ENCODE data around the gene AGBL2.

AGBL2 gene

GRCh38 chr11:47672283-47672730 lies 42.9 kb downstream of the AGBL2 start:
- Histone ChIP-seq H3F3A (ENCODE audit: insufficient read depth, low read length) (no peaks in the 10 kb centered on the region), H3K9me2 (ENCODE audit: low read depth, low read length) (no peaks in the 10 kb centered on the region), H4K20me1 (ENCODE audit: insufficient read depth, low read length) (no peaks in the 10 kb centered on the region), H3K27me3 (ENCODE audit: insufficient read depth, low read length) (no peaks in the 10 kb centered on the region), H3K79me2 (ENCODE audit: insufficient read depth, low read length) (no peaks in the 10 kb centered on the region), H3K9me3 (ENCODE audit: low read length) (no peaks in the 10 kb centered on the region), H3K27ac (ENCODE audit: low read depth, low read length, poor library complexity, severe bottlenecking) (no peak overlapping the region), H3K36me3 (ENCODE audit: insufficient read depth, low read length) (no peaks in the 10 kb centered on the region), H3K4me1 (ENCODE audit: insufficient read depth, low read length, severe bottlenecking) (no peaks in the 10 kb centered on the region), H3K4me2 (ENCODE audit: low read length) (no peak overlapping the region), H3K4me3 (ENCODE audit: low read depth, low read length, poor library complexity, severe bottlenecking) (no peak overlapping the region), H3K9ac (ENCODE audit: low read length) (no peak overlapping the region), H2AFZ (ENCODE audit: low read length) (no peak overlapping the region)
- TF ChIP-seq EZH2 (IDR thresholded peaks at IDR 0.05; ENCODE audit: borderline replicate concordance, low read length) (no peak), CTCF (IDR thresholded peaks at IDR 0.05; ENCODE audit: low read length) (no peak)

GRCh38 chr11:47669856-47670255 lies 45.3 kb downstream of the AGBL2 start:
- Histone ChIP-seq H4K20me1 (ENCODE audit: insufficient read depth, low read length) (no peaks in the 10 kb centered on the region), H3K4me3 (ENCODE audit: low read depth, low read length, poor library complexity, severe bottlenecking) (no peak overlapping the region), H3K36me3 (ENCODE audit: insufficient read depth, low read length) (no peaks in the 10 kb centered on the region), H3K4me1 (ENCODE audit: insufficient read depth, low read length, severe bottlenecking) (no peaks in the 10 kb centered on the region), H3K27me3 (ENCODE audit: insufficient read depth, low read length) (no peaks in the 10 kb centered on the region), H3K79me2 (ENCODE audit: insufficient read depth, low read length) (no peaks in the 10 kb centered on the region), H3K9me2 (ENCODE audit: low read depth, low read length) (no peaks in the 10 kb centered on the region), H3F3A (ENCODE audit: insufficient read depth, low read length) (no peaks in the 10 kb centered on the region), H2AFZ (ENCODE audit: low read length) (no peak overlapping the region), H3K27ac (ENCODE audit: low read depth, low read length, poor library complexity, severe bottlenecking) (no peak overlapping the region), H3K4me2 (ENCODE audit: low read length) (no peak overlapping the region), H3K9me3 (ENCODE audit: low read length) (no peaks in the 10 kb centered on the region), H3K9ac (ENCODE audit: low read length) (no peak overlapping the region)
- no peak for TF ChIP-seq EZH2 (IDR thresholded peaks at IDR 0.05; ENCODE audit: borderline replicate concordance, low read length)

- no peak overlapping the region for H3K4me3 ChIP-seq (ENCODE audit: low read depth, low read length, poor library complexity, severe bottlenecking)
- H3K27me3 ChIP-seq (ENCODE audit: insufficient read depth, low read length), result no peaks in the 10 kb centered on the region
- H3K9me2 ChIP-seq (ENCODE audit: low read depth, low read length), result no peaks in the 10 kb centered on the region
- no peak overlapping the region for H3K9ac ChIP-seq (ENCODE audit: low read length)
- no peak for TF ChIP-seq EZH2 (IDR thresholded peaks at IDR 0.05; ENCODE audit: borderline replicate concordance, low read length)
- no peak for TF ChIP-seq CTCF (IDR thresholded peaks at IDR 0.05; ENCODE audit: low read length)
- H4K20me1 ChIP-seq (ENCODE audit: insufficient read depth, low read length), result no peaks in the 10 kb centered on the region
- no peaks in the 10 kb centered on the region for H3F3A ChIP-seq (ENCODE audit: insufficient read depth, low read length)
- no peaks in the 10 kb centered on the region for H3K4me1 ChIP-seq (ENCODE audit: insufficient read depth, low read length, severe bottlenecking)
- H2AFZ ChIP-seq (ENCODE audit: low read length), result no peak overlapping the region
- no peak overlapping the region for H3K27ac ChIP-seq (ENCODE audit: low read depth, low read length, poor library complexity, severe bottlenecking)
- no peak overlapping the region for H3K4me2 ChIP-seq (ENCODE audit: low read length)
- H3K36me3 ChIP-seq (ENCODE audit: insufficient read depth, low read length), result no peaks in the 10 kb centered on the region
- H3K9me3 ChIP-seq (ENCODE audit: low read length), result no peaks in the 10 kb centered on the region
- H3K79me2 ChIP-seq (ENCODE audit: insufficient read depth, low read length), result no peaks in the 10 kb centered on the region
These were observed 46.5 kb downstream of the AGBL2 start for GRCh38 chr11:47668665-47669064.

GRCh38 chr11:47667555-47667954 lies 47.6 kb downstream of the AGBL2 start:
- no peak overlapping the region for H3K27ac ChIP-seq (ENCODE audit: low read depth, low read length, poor library complexity, severe bottlenecking)
- H3K9ac ChIP-seq (ENCODE audit: low read length), result no peak overlapping the region
- TF ChIP-seq CTCF (IDR thresholded peaks at IDR 0.05; ENCODE audit: low read length) (no peak), EZH2 (IDR thresholded peaks at IDR 0.05; ENCODE audit: borderline replicate concordance, low read length) (no peak)
- no peaks in the 10 kb centered on the region for H3K27me3 ChIP-seq (ENCODE audit: insufficient read depth, low read length)
- H3K9me2 ChIP-seq (ENCODE audit: low read depth, low read length), result no peaks in the 10 kb centered on the region
- no peaks in the 10 kb centered on the region for H3K36me3 ChIP-seq (ENCODE audit: insufficient read depth, low read length)
- no peaks in the 10 kb centered on the region for H4K20me1 ChIP-seq (ENCODE audit: insufficient read depth, low read length)
- H3K4me1 ChIP-seq (ENCODE audit: insufficient read depth, low read length, severe bottlenecking), result no peaks in the 10 kb centered on the region
- no peaks in the 10 kb centered on the region for H3K79me2 ChIP-seq (ENCODE audit: insufficient read depth, low read length)
- H3K4me3 ChIP-seq (ENCODE audit: low read depth, low read length, poor library complexity, severe bottlenecking), result no peak overlapping the region
- no peaks in the 10 kb centered on the region for H3K9me3 ChIP-seq (ENCODE audit: low read length)
- H3F3A ChIP-seq (ENCODE audit: insufficient read depth, low read length), result no peaks in the 10 kb centered on the region
- no peak overlapping the region for H2AFZ ChIP-seq (ENCODE audit: low read length)
- no peak overlapping the region for H3K4me2 ChIP-seq (ENCODE audit: low read length)

Data from OCI-LY1 (cell line).